ENCODE measurements around the gene KRT84.

The KRT84 gene

GRCh38 chr12:52327830-52328500 lies 57.5 kb downstream of the KRT84 start:
- Mint-ChIP-seq H3K36me3 (no peaks in the 10 kb centered on the region), H3K27me3 (peaks cover 32 to 35% of the 10 kb centered on the region in 2 donors), H3K4me3 (no peak overlapping the region), H3K9me3 (no peaks in the 10 kb centered on the region), H3K4me1 (peaks cover 2 to 11% of the 10 kb centered on the region in 2 donors), H3K27ac (no peak overlapping the region)
- no peak for DNase-seq
- no peak for ATAC-seq (replicated peaks)

Data from stimulated activated naive B cell treated with anti-CD40 and anti-IgM and Interleukin-4, amounts not matched to agents 10 μg/mL and 1 μg/mL and 100 μg/mL, for 72 hours (primary cell).